HG03521 (cell line): ENCODE results near the gene RAD1.
"Not testable (repeated sequence)": the region's sequence is repeated elsewhere in the genome, so short reads cannot be mapped to it uniquely, and the experiment has no call there.

ENCODE experiments used
- ATAC-seq: cut with Tn5 transposase; IDR thresholded peaks from one replicate; pipeline ENCODE4 v1.9.1; 2021; ENCODE audit warnings: mild to moderate bottlenecking, moderate library complexity; ENCODE audit not compliant: unreplicated experiment

The RAD1 gene

GRCh38 chr5:34915139-34915855 lies at the start of gene RAD1, which contains the start of gene BRIX1:
TSS of gene RAD1 (minus strand) at chr5:34915504. CDS start at chr5:34914892, 612 bp downstream.
TSS of gene BRIX1 (plus strand) at chr5:34915711. CDS start at chr5:34915739, 28 bp downstream.
- ATAC-seq: peak; percentile 98

GRCh38 chr5:34959323-34959722 lies 44.0 kb upstream of the RAD1 start:
- peak; percentile 86 for ATAC-seq

- ATAC-seq: no peak
These were observed 42.8 kb upstream of the RAD1 start for GRCh38 chr5:34957857-34958690.

GRCh38 chr5:34957321-34957720 lies 42.0 kb upstream of the RAD1 start:
- no peak for ATAC-seq

GRCh38 chr5:34944460-34945047 lies 29.2 kb upstream of the RAD1 start:
- ATAC-seq: no peak

- no peak for ATAC-seq
These were observed 28.7 kb upstream of the RAD1 start for GRCh38 chr5:34944044-34944443.

GRCh38 chr5:34941936-34942335 lies 26.6 kb upstream of the RAD1 start:
- no peak for ATAC-seq

GRCh38 chr5:34932947-34933346 lies 17.6 kb upstream of the RAD1 start:
- ATAC-seq: no peak

- no peak for ATAC-seq
These were observed 15.6 kb upstream of the RAD1 start for GRCh38 chr5:34930870-34931269.

GRCh38 chr5:34930462-34930844 lies 15.1 kb upstream of the RAD1 start:
- ATAC-seq: no peak

- peak; percentile 78 for ATAC-seq
These were observed 14.6 kb upstream of the RAD1 start for GRCh38 chr5:34929720-34930461.

- ATAC-seq: peak; percentile 86
These were observed 13.9 kb upstream of the RAD1 start, which contains the start of gene DNAJC21 for GRCh38 chr5:34929134-34929719. TSS of gene DNAJC21 (plus strand) at chr5:34929559. CDS start at chr5:34929820, 261 bp downstream.

GRCh38 chr5:34928267-34928666 lies 13.0 kb upstream of the RAD1 start:
- ATAC-seq: no peak

GRCh38 chr5:34927785-34928184 lies 12.5 kb upstream of the RAD1 start:
- ATAC-seq: no peak

GRCh38 chr5:34926318-34926888 lies 11.1 kb upstream of the RAD1 start:
- ATAC-seq: no peak

GRCh38 chr5:34924462-34924765 lies 9.1 kb upstream of the RAD1 start:
- ATAC-seq: no peak

- ATAC-seq: no peak
These were observed 8.6 kb upstream of the RAD1 start for GRCh38 chr5:34923694-34924461.

- ATAC-seq: not testable (repeated sequence)
These were observed 8.0 kb upstream of the RAD1 start for GRCh38 chr5:34923256-34923655.

GRCh38 chr5:34919077-34919476 lies 3.8 kb upstream of the RAD1 start:
- no peak for ATAC-seq

GRCh38 chr5:34918025-34918424 lies 2.7 kb upstream of the RAD1 start:
- ATAC-seq: no peak
